Ovary (tissue), 3 donors: Measurements from ENCODE around the gene OPCML.

Experiments used
- CTCF ChIP-seq, 3 donors: fragments of 450-650 bp in 2 of 3; fragments of 200-600 bp in 1 of 3; IDR thresholded peaks; one replicate each; pipeline versions ENCODE4 v1.5.1 to v1.8.0; 2016 to 2022; ENCODE audit warnings: antibody characterized with exemption in 3 of 3, mild to moderate bottlenecking in 1 of 3
- EP300 ChIP-seq: sonication (generic); formaldehyde crosslinking; IDR thresholded peaks from one replicate; pipeline ENCODE4 v1.6.1; 2017; ENCODE audit warnings: antibody characterized with exemption
- donor health status: DM: no; HTN: no; CAD: no.

DNA sequence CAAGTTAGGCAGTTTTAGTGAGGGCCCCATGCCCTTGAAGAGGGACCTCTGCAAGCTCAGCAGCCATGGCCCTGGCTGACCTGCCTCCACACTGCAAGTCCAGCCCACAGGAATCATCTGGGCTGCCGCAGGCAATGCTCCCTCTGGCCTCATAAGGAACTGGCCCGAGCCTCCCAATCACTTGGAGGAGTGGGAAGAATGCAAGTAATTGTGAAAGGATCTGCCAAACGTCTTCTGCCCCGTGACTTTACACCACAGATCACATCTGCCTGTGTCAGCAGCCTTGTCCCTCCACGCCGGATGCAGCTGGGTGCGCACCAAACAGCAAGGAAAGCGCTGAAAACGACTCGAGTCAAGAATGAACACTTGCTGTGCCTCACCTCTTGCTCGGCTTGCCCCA lies 23.8 kb downstream of the OPCML start:
- no peak for TF ChIP-seq CTCF (IDR thresholded peaks at IDR 0.05)
- TF ChIP-seq EP300 = no peak
